Right lobe of liver (tissue), 6 donors: Measurements from ENCODE around the gene RPS6KA2. TPM values are rescaled to one million over a fixed set of nuclear protein-coding genes. Genes with fewer than 3 reads are reported as not detected.

Experiments used
- ATAC-seq, 4 donors: fragments of 200-7000 bp; cut with Tn5 transposase; one replicate each; pipeline ENCODE4 v1.9.1; 2020; ENCODE audit warnings: mild to moderate bottlenecking in 4 of 4, moderate library complexity in 4 of 4
- DNase-seq, 3 donors: peaks; one replicate each; pipeline ENCODE4 v3.0.0-alpha.2; 2020
- H3K27ac ChIP-seq, 3 donors: fragments of 200-600 bp; one replicate each; pipeline ENCODE4 v1.8.0; 2022
- H3K27me3 ChIP-seq, 2 donors: fragments of 200-600 bp; one replicate each; pipeline ENCODE4 v1.8.0; 2022
- H3K36me3 ChIP-seq, 4 donors: fragments of 200-600 bp; sonication (generic) in 1 of 4; one replicate each; pipeline versions ENCODE4 v1.5.1 to v1.8.0; 2017 to 2022; ENCODE audit warnings: control low read depth in 1 of 4
- H3K4me1 ChIP-seq, 4 donors: fragments of 200-600 bp; sonication (generic) in 1 of 4; one replicate each; pipeline versions ENCODE4 v1.5.1 to v1.8.0; 2017 to 2022; ENCODE audit warnings: control low read depth in 1 of 4
- H3K4me3 ChIP-seq, 3 donors: fragments of 200-600 bp; one replicate each; pipeline ENCODE4 v1.8.0; 2022
- H3K9me3 ChIP-seq, 4 donors: fragments of 200-600 bp; sonication (generic) in 1 of 4; one replicate each; pipeline versions ENCODE4 v1.5.1 to v1.8.0; 2017 to 2022; ENCODE audit warnings: control low read depth in 1 of 4
- CTCF ChIP-seq, 4 donors: fragments of 200-600 bp in 3 of 4; fragments of 450-650 bp in 1 of 4; IDR thresholded peaks; one replicate each; pipeline versions ENCODE4 v1.5.1 to v1.8.0; 2016 to 2022; ENCODE audit warnings: antibody characterized with exemption in 4 of 4, mild to moderate bottlenecking in 2 of 4
- POLR2A ChIP-seq: fragments of 450-650 bp; IDR thresholded peaks from one replicate; pipeline ENCODE4 v1.6.1; 2017; ENCODE audit warnings: antibody characterized with exemption, mild to moderate bottlenecking
- WGBS: methylation state at CpG from one replicate; pipeline ENCODE4 v1.1.6; 2018; ENCODE audit warnings: low coverage, low lambda C conversion rate; ENCODE audit not compliant: insufficient coverage; ENCODE audit errors: missing lambda C conversion rate; 5-methylcytosine and 5-hydroxymethylcytosine counted together
- intact Hi-C, 2 donors: fragments of 100-400 bp; cut with DNase I; formaldehyde crosslinking; loops; one replicate each; pipeline versions ENCODE4 v1.11.2 to v1.14.1; 2022
- total RNA-seq, 6 experiments: library from RNA; depleted of rRNA in 2 of 6; stranded (reverse); fragments of >200 nt in 2 of 6; fragmentation: NEBNext Ultra II Directional in 3 of 6; extraction: Animal tissue kit (Norgen Biotek cat#: 25700) in 3 of 6; gene quantifications; one replicate each; pipeline versions ENCODE4 v1.1.0 to v1.2.4, GENCODE V29; 2016 to 2023
- donor health status: DM: no; HTN: yes; CAD: no.
- donor health status: DM: no; HTN: no; CAD: no.
- donor health status: DM: no; HTN: no; CAD: no.
- donor health status: DM: no; HTN: yes; CAD: no.
- donor health status: DM: no; HTN: yes; CAD: no.

Gene RPS6KA2
- total RNA-seq, 6 experiments from 2014 or later = 6.4 to 18.1 (median 11.1) TPM

GRCh38 chr6:166501246-166501645, 125.8 kb downstream of the RPS6KA2 start:
- Histone ChIP-seq H3K36me3 (peaks cover 0 to 4% (median 0%) of the 10 kb centered on the region in 4 donors), H3K27me3 (no peaks in the 10 kb centered on the region), H3K27ac (no peak overlapping the region), H3K4me1 (no peaks in the 10 kb centered on the region), H3K9me3 (no peaks in the 10 kb centered on the region), H3K4me3 (no peak overlapping the region)
- TF ChIP-seq POLR2A (no peak), CTCF (IDR thresholded peaks at IDR 0.05) (no peak)
- 85% methylated on average over 4 of the region's 14 CpGs for WGBS
- DNase-seq = no peak
- ATAC-seq = no peak
- intact Hi-C loops = no loop called here

- no CpG with 5 or more reads among the region's 7 CpGs for WGBS
- H3K36me3 ChIP-seq = peaks cover 0 to 4% (median 0%) of the 10 kb centered on the region in 4 donors
- H3K27ac ChIP-seq = no peak overlapping the region
- no peaks in the 10 kb centered on the region for H3K4me1 ChIP-seq
- no peaks in the 10 kb centered on the region for H3K27me3 ChIP-seq
- TF ChIP-seq POLR2A (no peak), CTCF (IDR thresholded peaks at IDR 0.05) (no peak)
- no peak for ATAC-seq
- no peaks in the 10 kb centered on the region for H3K9me3 ChIP-seq
- intact Hi-C loops = no loop called here
- no peak overlapping the region for H3K4me3 ChIP-seq
- no peak for DNase-seq
Observed at GRCh38 chr6:166500246-166500645, 126.8 kb downstream of the RPS6KA2 start.

- no peak for ATAC-seq
- Histone ChIP-seq H3K36me3 (peaks cover 0 to 4% (median 0%) of the 10 kb centered on the region in 4 donors), H3K4me3 (no peak overlapping the region), H3K27me3 (no peaks in the 10 kb centered on the region), H3K27ac (no peak overlapping the region), H3K9me3 (no peaks in the 10 kb centered on the region), H3K4me1 (no peaks in the 10 kb centered on the region)
- intact Hi-C loops = no loop called here
- WGBS = 73% methylated on average over 5 of the region's 7 CpGs
- TF ChIP-seq POLR2A (no peak), CTCF (IDR thresholded peaks at IDR 0.05) (no peak)
- no peak for DNase-seq
Observed at GRCh38 chr6:166499350-166500163, 127.5 kb downstream of the RPS6KA2 start.

- intact Hi-C loops = no loop called here
- 88% methylated on average over 13 of the region's 23 CpGs for WGBS
- H3K27ac ChIP-seq = no peak overlapping the region
- no peaks in the 10 kb centered on the region for H3K4me1 ChIP-seq
- TF ChIP-seq POLR2A (no peak), CTCF (IDR thresholded peaks at IDR 0.05) (no peak)
- DNase-seq (no peak), ATAC-seq (no peak)
- H3K36me3 ChIP-seq = no peaks in the 10 kb centered on the region
- H3K4me3 ChIP-seq = no peak overlapping the region
- H3K9me3 ChIP-seq = no peaks in the 10 kb centered on the region
- H3K27me3 ChIP-seq = no peaks in the 10 kb centered on the region
Observed at GRCh38 chr6:166498661-166499349, 128.2 kb downstream of the RPS6KA2 start.
